ENCODE measurements around the gene CMKLR1.

CMKLR1 gene

DNA sequence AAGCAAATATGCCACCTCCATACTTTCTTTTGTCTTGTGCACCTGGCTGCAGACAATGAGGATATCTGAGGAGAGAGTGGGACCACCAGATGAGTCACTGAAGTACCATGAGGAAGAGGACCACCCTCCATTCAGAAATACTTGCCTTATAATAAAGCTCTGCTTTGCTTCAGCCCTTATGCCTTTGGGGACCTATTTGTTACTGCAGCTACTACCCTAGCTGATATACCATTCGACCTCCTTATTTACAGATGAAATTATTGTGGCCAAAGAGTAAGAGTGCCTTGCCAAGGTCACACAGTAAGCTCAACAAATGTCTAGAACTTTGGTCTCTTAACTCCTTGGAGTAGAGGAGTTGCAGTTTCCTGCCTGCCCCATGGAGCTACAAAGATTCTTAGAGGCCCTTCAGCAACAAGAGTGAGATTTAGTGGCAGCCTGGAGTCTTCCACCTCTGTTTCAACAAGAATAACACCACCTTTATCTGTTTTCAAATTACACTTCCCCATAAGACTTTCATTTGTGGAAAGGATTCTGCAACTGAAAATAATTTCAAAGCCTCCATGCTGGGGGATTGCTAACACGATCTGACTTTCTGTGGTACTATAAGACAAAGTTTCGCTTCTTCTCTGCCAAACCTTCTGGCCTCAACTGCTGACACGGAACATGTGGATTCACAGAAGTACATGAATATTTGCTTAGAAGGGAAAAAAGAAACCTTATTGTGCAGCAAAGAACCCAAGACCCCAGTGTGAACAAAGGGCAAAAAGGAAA lies 3.6 kb downstream of the CMKLR1 start:
- no peak for DNase-seq (ENCODE audit: low read depth)

DNA sequence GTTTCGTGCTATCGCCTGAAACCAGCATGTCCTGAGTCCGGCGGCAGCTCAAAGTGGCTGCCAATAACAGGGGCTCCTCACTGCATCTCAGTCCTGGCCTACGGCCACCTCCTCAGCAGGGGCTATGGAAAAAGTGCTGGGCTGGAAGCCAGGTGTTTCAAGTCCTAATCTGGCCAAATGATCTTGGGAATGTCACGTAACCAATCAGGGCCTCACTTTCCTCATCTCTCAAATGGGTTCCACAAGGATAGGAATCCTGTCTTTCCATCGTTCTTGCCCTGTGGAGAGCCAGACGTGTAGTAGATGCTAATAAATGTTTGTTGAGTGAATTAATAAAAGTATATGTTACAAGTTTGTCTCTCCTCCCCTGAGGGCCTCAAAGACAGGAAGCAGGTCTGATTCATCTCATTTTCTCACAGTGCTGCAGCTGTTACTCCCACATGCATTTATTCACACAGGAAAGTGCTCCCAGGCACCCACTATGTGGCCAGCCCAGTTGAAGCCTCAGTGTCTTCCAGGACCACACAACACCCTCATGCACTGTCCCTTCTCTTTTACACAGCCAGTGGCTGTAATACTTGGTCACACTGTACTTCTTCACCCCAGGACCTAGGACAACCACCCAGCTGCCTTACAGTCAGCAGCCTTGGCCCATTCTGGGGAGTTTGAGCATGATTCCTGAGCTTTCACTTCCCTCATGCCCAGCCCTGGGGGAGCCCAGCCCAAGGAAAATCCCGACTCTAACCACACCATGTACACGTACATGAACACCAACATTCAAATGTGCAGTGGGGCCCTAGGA lies 5.0 kb downstream of the CMKLR1 start:
- DNase-seq (ENCODE audit: low read depth), result no peak

DNA sequence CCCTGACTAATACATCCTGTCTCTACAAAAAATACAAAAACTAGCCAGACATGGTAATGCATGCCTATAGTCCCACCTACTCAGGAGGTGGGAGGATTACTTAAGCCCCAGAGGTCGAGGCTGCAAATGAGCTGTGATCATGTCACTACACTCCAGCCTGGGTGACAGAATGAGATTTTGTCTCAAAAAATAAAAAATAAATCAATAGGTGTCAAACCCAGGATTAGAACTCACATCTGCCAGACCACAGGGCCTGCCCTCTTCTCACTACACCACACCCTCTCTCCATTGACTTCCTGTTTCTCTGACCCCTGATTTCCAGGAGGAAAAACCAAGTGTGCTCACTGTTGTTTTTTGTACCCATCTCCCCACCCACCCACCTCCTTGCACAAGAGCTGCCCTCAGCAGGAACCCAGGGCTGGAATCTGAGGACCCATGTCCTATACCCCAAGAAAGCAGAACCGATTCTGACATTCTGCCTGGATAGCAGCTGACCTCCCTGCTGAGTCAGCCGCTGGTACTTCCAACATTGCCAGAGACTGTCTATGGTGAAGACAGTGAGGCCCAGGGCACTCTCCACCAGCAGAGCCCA lies 6.2 kb downstream of the CMKLR1 start:
- no peak for DNase-seq (ENCODE audit: low read depth)

DNA sequence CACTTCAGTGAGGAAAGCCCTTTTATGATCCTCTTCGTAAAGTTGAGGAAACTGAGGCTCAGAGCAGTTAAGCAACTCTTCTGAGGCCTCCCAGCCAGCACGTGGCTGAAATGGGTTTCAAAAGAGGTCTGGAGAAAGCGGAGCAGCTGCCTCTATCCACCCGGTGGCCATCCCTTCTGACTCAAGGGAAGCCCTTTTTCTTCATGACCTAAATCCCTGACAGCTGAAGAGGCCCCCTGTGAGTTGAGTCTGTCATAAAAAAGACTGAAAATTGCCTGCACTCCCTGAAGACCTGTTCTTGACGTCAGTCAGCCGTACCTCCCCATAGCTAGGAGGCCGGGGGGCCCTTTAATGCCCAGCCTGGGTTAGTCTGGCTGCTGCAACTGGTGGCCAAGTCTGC lies 10.7 kb downstream of the CMKLR1 start:
- no peak for DNase-seq (ENCODE audit: low read depth)

DNA sequence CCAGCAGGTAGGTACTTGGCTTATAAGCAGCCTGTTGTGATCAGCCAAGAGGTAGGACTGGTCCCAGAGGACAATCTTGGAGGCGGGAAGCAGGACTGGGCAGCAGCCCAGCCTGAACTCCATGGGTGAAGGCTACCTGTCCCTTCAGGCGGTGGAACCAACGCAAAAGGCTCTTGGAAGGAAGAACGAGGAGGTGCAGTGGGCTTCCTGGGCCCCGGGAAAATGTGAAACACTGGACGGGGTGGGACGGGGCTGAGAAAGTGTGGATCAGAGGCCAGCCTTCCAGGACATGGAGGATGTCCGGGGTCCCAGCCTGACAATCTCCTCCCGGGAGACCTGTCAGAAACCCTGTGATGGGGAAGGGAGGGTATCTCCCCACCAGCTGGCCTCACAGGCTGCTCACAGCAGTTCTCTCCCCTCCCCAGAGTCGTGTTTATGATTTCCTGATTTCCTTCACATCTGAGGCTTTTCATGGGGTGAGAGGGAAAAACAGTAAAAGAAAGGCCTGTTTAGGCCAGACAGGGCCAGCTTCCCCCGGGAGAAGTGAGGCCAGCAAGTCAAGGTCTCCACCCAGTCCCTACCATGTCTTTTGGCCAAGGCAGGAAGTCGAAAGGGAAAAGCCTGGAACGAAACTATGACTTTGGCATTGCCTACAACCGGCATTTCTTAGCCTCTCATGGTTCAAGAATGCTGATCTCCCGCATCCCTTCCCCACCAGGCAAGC lies 11.3 kb downstream of the CMKLR1 start:
- DNase-seq (ENCODE audit: low read depth), result no peak

DNA sequence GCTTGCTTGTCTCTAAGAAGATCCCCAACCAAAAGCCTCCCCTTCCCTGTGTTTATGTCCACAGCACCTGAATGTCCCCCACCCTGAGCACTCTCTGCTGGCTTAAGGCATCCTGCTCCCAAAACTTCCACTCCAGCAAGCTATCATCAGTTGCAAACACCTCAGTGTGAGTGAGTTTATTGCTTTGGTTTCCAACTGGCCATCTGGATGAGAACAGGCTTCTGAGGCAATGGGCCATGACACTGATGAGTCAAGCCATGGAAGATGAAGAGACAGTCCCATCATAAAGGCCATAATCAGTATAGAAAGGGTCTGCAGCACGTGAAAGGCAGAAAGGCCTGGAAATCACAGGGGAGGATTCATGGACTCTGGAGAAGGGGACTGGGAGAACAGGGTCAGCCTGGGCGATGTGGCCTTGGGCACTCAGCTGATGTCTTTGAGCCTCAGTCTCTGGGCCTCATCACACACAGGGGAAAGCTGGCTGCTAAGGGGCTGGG lies 12.8 kb downstream of the CMKLR1 start:
- no peak for DNase-seq (ENCODE audit: low read depth)

DNA sequence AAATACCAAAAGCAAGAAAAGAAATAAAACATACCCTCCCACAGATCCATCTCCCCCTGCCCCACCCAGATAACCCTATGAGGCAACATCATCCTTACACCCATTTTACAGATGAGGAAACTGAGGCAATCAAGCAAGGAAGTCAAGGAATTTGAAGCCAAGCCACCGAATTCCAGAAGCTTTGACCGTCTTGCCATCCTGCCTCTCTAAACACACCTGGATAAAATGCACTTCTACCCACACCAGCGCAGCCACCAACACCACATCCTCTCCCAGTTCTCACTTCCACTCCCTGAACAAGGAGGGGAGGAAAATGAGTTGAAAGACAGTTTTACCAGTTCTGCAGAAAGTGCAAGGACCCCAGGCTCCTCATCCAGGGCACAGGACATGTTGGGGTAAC lies 13.6 kb downstream of the CMKLR1 start:
- no peak for DNase-seq (ENCODE audit: low read depth)

DNA sequence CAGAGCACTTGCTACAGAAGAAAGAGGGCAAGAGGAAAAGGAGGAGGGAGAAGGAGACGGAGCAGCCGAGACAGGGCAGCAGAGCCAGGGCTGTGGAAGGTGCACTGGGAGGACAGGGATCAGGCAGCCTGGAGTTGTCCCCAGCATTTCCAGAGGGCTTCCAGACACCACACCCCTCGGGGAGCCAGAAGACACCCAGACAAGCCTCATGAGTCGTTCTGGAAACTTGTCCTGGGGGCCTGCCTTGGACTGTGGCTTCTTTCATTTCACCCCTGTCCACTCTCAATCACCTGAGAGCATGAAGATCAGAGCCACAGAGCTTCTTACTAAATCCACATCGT lies 14.1 kb downstream of the CMKLR1 start:
- no peak for DNase-seq (ENCODE audit: low read depth)

DNA sequence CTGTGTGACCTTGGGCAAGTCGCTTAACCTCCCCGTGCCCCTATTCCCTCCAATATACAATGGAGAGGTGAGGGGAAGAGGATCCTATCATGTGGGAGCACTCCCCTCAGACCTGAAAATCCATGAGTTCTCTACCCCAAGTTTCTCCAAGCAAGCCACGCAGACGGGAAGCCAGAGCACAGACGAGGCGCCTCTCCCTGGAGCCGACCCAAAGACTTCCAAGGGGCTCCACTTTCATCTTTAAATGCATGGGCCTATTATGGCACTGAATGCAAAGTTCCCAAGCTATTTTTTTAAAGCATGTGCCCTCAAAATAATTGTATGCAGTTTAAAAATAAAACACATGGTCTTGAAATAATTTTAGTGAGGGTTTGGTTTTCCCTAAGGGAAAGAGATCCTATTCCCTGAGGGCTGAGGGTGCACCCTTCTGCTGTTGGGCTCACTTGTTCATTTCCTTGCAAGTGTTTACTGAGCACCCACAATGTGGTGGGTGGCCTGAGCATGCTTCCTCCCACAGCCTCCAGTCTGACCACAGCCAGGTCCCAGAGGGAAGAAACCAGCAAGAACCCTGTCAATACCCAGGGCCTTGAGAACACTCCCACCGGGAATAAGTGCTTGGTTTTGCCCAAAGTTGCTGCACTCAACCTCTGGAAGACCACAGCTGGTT lies 14.6 kb downstream of the CMKLR1 start:
- DNase-seq (ENCODE audit: low read depth), result no peak

DNA sequence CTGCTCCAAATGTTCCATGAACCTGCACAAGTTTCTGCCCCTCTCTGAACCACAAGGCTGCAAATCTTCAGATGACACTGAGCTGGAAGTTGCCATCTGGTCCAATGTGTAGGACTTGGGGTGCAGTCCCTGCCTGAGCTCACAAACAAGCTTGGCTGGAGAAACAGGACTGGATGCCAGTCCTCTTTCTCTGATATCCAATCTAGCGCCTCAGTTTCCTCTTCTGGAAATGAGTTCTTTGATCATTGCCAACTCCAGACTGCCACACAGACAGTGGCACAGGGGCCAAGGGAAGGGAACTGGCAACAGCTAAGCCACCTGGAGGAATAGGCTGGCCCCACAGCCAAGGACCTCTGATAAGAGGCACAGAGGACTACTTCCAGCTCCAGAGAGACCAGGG lies 15.5 kb downstream of the CMKLR1 start:
- DNase-seq (ENCODE audit: low read depth), result no peak

DNA sequence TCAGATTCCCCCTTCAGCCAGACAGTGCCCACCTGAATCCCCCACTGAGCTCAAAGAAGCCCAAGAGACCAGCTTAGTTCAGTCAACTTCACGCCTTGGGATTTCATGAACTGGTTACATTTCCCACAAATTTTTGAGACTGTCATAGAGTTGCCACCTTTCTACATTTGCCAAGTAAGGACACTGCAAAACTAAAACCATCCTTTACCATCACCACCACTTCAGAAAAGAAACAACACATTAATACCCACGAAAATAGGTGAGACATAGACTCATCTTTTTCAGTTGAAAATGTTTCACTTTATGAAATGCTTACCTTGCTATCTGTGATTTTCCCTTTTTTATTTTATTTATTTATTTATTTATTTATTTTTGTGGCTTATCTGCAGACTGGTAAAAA lies 16.1 kb downstream of the CMKLR1 start:
- DNase-seq (ENCODE audit: low read depth), result no peak

DNA sequence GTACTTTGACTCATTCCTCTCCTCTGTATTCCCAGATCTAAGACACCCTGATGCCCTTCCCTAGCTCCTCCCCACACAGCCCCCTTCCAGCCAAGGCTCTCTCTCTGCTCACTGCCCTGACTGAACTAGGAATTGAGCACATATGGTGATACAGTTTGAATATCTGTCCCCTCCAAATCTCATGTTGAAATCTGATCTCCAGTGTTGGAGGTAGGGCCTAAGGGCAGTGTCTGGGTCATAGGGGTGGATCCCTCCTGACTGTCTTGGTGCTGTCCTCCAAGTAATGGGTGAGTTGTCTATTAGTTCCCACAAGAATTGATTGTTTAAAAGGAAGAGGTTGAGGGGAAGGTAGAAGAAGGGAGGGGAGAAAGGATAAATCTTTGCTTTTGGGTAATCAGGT lies 17.4 kb downstream of the CMKLR1 start:
- DNase-seq (ENCODE audit: low read depth), result no peak

DNA sequence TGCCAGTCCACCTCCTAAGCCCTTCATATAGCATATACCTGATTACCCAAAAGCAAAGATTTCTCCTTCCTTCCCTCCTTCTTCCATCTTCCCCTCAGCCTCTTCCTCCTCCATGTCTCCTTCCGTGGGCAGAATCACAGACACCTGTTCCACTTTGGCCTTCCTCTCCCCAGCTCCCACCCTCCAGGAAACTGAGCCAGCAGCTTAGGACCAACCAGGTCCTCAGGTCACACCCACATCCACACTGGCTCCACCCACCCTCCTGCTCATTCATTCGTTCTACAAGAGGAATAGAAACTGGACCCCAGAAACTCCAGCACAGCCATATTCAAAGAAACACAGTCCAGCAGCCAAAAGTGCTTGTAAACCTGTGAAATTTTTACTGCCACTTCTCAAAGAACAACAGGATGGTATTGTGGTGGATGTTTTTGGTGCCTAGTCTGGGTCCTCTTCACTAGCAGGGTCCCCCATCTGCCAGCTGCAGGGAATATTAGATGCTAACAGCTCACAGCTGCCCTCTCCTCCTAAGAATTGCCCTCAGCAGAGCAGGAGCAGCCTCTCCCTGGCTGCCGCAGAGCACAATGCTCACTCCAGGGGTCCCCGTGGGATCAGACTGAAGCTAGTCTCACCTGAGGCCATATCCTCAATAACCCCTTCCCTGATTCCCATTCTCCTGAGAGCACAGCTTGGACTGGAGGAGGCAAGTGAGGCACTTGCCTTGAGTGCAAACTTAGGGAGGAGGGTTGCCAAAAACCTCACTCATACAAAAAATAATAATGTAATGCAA lies 18.4 kb downstream of the CMKLR1 start:
- DNase-seq (ENCODE audit: low read depth), result no peak

DNA sequence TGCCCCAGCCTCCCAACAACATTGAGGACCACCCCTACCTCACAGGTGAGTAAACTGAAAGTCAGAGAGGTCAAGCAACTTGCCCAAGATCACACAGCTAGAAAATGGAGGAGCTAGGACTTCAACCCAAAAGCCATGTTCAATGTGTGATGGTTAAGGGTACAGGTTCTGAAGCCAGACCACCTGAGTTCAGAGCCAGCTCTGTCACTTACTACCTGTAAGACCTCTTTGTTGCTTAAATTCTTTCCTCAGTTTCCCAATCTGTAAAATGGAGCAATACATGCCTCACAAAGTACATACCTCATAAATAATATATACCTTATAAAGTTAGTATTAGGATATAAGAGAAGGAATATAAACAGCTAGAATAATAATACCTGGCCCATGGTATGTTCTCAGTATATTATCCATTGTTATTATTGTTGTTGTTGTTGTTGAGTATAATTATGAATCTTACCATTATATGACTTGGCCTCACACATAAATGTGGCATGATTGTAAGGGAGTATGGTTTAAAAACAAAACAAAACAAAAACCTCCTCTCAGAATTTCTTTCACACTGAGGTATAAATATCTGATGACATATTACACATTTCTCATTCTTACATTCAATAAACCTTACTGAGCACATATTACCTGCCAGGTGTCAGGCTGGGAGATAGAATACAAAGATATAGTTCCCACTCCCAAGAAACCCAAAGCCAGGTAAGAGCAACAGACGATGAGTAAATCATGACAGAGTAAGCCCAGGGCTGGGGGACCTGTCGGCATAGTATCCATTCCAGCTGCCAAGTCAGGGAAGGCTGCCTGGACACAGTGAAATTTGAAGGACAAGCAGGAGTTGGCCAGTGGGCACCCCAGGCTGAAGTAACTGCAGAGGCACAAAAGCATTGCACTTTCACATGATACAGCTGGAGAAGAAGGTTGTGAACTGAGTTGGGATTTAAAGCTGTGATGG lies 19.6 kb downstream of the CMKLR1 start:
- no peak for DNase-seq (ENCODE audit: low read depth)

DNA sequence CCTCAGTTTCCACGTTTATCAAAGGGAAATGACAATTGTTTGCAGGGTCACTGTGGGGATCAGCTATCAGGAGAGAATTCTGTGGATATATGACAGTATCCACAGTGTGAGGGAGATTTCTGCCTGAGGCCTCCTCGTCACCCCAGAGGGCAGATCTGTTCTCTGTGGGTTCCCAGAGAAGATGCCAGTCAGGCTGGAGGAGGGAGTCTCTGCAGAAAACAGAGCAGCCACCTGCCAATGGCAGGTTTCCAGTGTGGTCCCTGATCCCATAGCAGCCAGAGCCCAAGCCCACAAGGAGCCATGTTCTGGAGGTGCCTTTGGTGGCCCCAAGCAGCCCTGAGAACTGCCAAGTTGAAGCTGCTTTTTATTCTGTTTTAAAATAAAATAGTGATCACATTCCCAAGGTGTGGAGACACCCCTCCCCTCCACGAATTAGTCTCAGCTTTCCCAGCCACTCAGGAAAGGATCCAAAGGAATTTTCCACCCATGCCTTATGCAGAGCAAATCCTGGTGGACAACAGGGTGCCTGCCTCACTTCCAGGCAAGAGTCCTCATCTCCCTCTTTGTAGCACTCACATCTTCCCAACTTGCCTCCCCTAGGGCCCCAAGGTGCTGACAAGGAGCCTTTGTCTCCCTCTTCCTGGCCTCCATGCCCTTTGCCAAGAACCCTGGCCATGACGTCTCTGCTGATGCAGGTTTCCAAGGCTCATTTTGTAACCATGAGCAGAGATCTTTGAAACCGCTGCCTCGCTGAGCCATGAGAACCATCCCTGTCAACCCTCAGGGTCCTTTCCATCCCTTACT lies 20.4 kb downstream of the CMKLR1 start:
- no peak for DNase-seq (ENCODE audit: low read depth)

DNA sequence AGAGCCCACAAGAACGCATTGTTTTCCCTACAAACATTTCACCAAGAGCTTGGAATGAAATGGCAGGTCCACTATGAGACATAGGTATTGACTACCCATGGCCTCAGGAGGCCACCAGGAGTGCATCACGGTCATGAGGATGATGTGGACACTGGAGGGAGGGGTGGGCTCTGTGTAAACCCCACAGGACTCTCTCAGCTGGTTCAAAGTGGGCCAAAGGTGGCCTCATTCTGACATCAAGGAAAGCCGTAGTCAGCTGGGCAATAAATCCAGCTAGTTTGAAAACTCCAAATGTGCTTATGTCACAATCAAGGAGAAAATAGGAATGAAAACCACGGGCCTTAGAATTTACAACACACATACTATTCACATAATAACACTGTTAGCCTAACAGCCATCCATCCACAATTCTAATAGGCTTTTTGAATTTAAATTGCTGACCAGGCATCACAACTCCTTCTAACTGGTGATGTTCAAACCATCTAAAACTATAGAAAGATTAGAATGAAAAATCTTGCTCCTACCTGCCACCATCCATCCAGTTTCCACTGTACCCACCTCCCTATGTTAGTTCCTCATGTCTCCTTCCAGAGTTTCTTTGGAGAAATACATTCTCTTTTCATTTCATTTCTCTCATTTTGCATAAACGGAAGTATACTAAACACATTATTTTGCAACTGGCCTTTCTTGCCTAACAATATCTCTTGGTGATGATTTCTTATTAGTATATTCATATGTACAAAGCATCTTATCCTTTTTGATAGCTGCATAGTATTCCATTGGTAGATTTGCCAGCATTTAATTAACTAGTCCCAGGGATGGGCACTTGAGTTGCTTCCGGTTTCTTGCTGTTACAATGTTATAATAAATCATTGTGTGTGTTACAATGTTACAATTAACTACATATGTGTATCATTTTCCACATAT lies 21.5 kb downstream of the CMKLR1 start:
- DNase-seq (ENCODE audit: low read depth), result no peak

DNA sequence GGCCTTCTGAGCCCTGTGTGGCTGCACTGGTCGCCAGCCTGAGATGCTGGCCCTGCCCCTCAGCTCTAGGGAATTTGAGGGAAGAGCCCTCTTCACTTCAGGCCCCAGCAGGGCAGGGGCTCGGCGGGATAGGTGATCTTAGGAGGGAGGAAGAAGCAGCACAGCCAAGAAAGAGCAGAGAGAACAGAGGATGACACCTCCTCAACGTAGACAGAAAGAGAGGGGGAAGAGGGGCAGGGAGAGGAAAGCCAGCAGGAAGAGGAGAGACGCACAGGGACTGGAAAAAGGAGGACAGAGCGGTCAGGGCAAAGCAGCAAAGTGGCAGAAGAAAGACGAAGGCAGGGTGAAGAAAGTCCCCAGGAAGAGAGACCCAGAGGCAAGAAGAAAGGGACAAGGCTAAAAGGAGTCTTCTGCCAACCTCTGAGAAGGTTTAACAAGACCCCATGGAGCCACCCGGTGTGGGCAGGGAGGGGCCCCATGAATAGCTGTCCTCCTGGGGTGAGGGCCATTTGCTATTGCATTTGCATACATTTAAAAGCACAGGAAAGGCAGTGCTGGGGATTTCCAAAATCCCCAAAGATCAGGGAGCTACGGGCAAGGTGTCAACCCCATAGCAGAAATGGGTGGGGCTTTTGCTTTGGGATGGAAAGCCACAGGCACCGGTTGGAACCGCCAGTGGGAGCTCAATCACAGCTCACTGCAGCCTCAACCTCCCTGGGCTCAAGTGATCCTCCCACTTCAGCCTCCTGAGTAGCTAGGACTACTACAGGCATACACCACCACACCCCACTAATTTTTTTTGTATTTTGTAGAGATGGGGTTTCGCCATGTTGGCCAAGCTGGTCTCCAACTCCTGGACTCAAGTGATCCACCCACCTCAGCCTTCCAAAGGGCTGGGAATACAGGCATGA lies 22.7 kb downstream of the CMKLR1 start:
- no peak for DNase-seq (ENCODE audit: low read depth)
